NCI-H526 treated with DMSO at 0.1 percent for 48 hours (cell line): ENCODE results near the gene RNF5.
A peak's percentile ranks its signal among the peaks of the same experiment; 100 is the strongest.
"Not testable (repeated sequence)": the region's sequence is repeated elsewhere in the genome, so short reads cannot be mapped to it uniquely, and the experiment has no call there.

Experiments
- DNase-seq: peaks from one replicate; lab custom pipeline; 2025; lab: John Stamatoyannopoulos, UW

Gene RNF5

GRCh38 chr6:32189742-32190053 lies 11.5 kb downstream of the RNF5 start:
- no peak for DNase-seq

GRCh38 chr6:32190054-32190851 lies 12.0 kb downstream of the RNF5 start, which contains the start of gene PBX2:
PBX2 (minus strand) TSS chr6:32190202; CDS start chr6:32189915, 287 bp downstream.
- peak; percentile 72 for DNase-seq

GRCh38 chr6:32190911-32191677 lies 12.9 kb downstream of the RNF5 start:
- DNase-seq: no peak

GRCh38 chr6:32191696-32192607 lies 13.7 kb downstream of the RNF5 start:
- DNase-seq: no peak

GRCh38 chr6:32192608-32193039 lies 14.4 kb downstream of the RNF5 start, which contains the start of gene GPSM3:
GPSM3 (minus strand) TSS chr6:32192643; CDS start chr6:32192513, 130 bp downstream.
- no peak for DNase-seq

- DNase-seq: not testable (repeated sequence)
Measured at GRCh38 chr6:32193096-32193495, 14.9 kb downstream of the RNF5 start.

- no peak for DNase-seq
Measured at GRCh38 chr6:32194388-32194787, 16.2 kb downstream of the RNF5 start.

- no peak for DNase-seq
Measured at GRCh38 chr6:32194825-32195651, 16.8 kb downstream of the RNF5 start.

- peak; percentile 97 for DNase-seq
Measured at GRCh38 chr6:32195652-32195901, 17.4 kb downstream of the RNF5 start.

GRCh38 chr6:32195902-32196681 lies 17.9 kb downstream of the RNF5 start:
- peak; percentile 72 for DNase-seq

GRCh38 chr6:32196682-32197616 lies 18.7 kb downstream of the RNF5 start:
- DNase-seq: no peak

GRCh38 chr6:32198345-32198696 lies 20.1 kb downstream of the RNF5 start:
- DNase-seq: no peak

GRCh38 chr6:32198866-32199265 lies 20.7 kb downstream of the RNF5 start:
- no peak for DNase-seq

- DNase-seq: no peak
Measured at GRCh38 chr6:32200711-32201475, 22.7 kb downstream of the RNF5 start.

- no peak for DNase-seq
Measured at GRCh38 chr6:32202186-32202585, 24.0 kb downstream of the RNF5 start.

- no peak for DNase-seq
Measured at GRCh38 chr6:32203426-32204267, 25.4 kb downstream of the RNF5 start.

GRCh38 chr6:32204268-32204715 lies 26.1 kb downstream of the RNF5 start:
- DNase-seq: no peak

- no peak for DNase-seq
Measured at GRCh38 chr6:32208996-32209395, 30.8 kb downstream of the RNF5 start.
